Ascending aorta (tissue), 2 donors: Measurements from ENCODE around the gene AGMO. TPM values are rescaled to one million over a fixed set of nuclear protein-coding genes. Genes with fewer than 3 reads are reported as not detected.

Experiments used
- DNase-seq, 2 donors: peaks; one replicate each; pipeline ENCODE4 v3.0.0-alpha.2; 2019; ENCODE audit warnings: low spot score in 2 of 2
- H3K27ac ChIP-seq, 2 donors: fragments of 200-600 bp; sonication (generic); one replicate each; pipeline ENCODE4 v1.5.1; 2016 to 2017; ENCODE audit warnings: mild to moderate bottlenecking in 1 of 2
- H3K27me3 ChIP-seq: fragments of 200-600 bp; sonication (generic); one replicate; pipeline ENCODE4 v1.5.1; 2017
- H3K36me3 ChIP-seq, 2 donors: fragments of 200-600 bp; sonication (generic); one replicate each; pipeline ENCODE4 v1.5.1; 2016
- H3K4me1 ChIP-seq, 2 donors: fragments of 200-600 bp; sonication (generic); one replicate each; pipeline ENCODE4 v1.5.1; 2016 to 2017; ENCODE audit warnings: mild to moderate bottlenecking in 1 of 2
- H3K4me3 ChIP-seq, 2 donors: fragments of 200-600 bp; sonication (generic); one replicate each; pipeline ENCODE4 v1.5.1; 2016 to 2017; ENCODE audit warnings: mild to moderate bottlenecking in 1 of 2
- H3K9me3 ChIP-seq, 2 donors: fragments of 200-600 bp; sonication (generic); one replicate each; pipeline ENCODE4 v1.5.1; 2016
- CTCF ChIP-seq, 3 experiments: fragments of 200-600 bp in 2 of 3; fragments of 450-650 bp in 1 of 3; sonication (generic) in 2 of 3; IDR thresholded peaks; one replicate each; pipeline ENCODE4 v1.5.1; 2016 to 2019; ENCODE audit warnings: antibody characterized with exemption in 3 of 3, mild to moderate bottlenecking in 1 of 3, moderate library complexity in 1 of 3
- intact Hi-C: fragments of 100-400 bp; cut with DNase I; formaldehyde crosslinking; loops from one replicate; pipeline ENCODE4 v1.15.1; 2023
- total RNA-seq: library from RNA; depleted of rRNA; stranded (reverse); fragments of >200 nt; gene quantifications from one replicate; pipeline ENCODE4 v1.1.0, GENCODE V29; 2016

The AGMO gene
- total RNA-seq, 1 donor from 2014 or later, result not detected

GRCh38 chr7:15352421-15353206, 209.2 kb downstream of the AGMO start:
- no peaks in the 10 kb centered on the region for H3K9me3 ChIP-seq
- DNase-seq, result no peak
- TF ChIP-seq CTCF (IDR thresholded peaks at IDR 0.05), result no peak
- no peak overlapping the region for H3K27ac ChIP-seq
- intact Hi-C loops, result no loop called here
- no peak overlapping the region for H3K4me3 ChIP-seq
- no peaks in the 10 kb centered on the region for H3K36me3 ChIP-seq
- no peaks in the 10 kb centered on the region for H3K27me3 ChIP-seq
- H3K4me1 ChIP-seq, result no peaks in the 10 kb centered on the region

GRCh38 chr7:15345216-15345615, 216.6 kb downstream of the AGMO start:
- no peak overlapping the region for H3K4me3 ChIP-seq
- no peak overlapping the region for H3K27ac ChIP-seq
- no peaks in the 10 kb centered on the region for H3K27me3 ChIP-seq
- no peaks in the 10 kb centered on the region for H3K4me1 ChIP-seq
- H3K36me3 ChIP-seq, result no peaks in the 10 kb centered on the region
- DNase-seq, result no peak
- TF ChIP-seq CTCF (IDR thresholded peaks at IDR 0.05), result no peak
- H3K9me3 ChIP-seq, result no peaks in the 10 kb centered on the region
- intact Hi-C loops, result no loop called here

GRCh38 chr7:15341817-15342216, 220.0 kb downstream of the AGMO start:
- no peaks in the 10 kb centered on the region for H3K27me3 ChIP-seq

GRCh38 chr7:15336146-15336545, 225.7 kb downstream of the AGMO start:
- Histone ChIP-seq H3K27ac (no peak overlapping the region), H3K9me3 (peaks cover 0 to 6% of the 10 kb centered on the region in 2 donors), H3K27me3 (no peaks in the 10 kb centered on the region), H3K36me3 (no peaks in the 10 kb centered on the region), H3K4me1 (no peaks in the 10 kb centered on the region), H3K4me3 (no peak overlapping the region)
- DNase-seq, result no peak
- TF ChIP-seq CTCF (IDR thresholded peaks at IDR 0.05), result no peak
- intact Hi-C loops, result no loop called here

More at GRCh38 chr7:15341817-15342216, 220.0 kb downstream of the AGMO start:
- intact Hi-C loops, result no loop called here
- Histone ChIP-seq H3K9me3 (peaks cover 0 to 6% of the 10 kb centered on the region in 2 donors), H3K27ac (no peak overlapping the region), H3K36me3 (no peaks in the 10 kb centered on the region), H3K4me1 (no peaks in the 10 kb centered on the region), H3K4me3 (no peak overlapping the region)
- no peak for DNase-seq
- TF ChIP-seq CTCF (IDR thresholded peaks at IDR 0.05), result no peak

- no peak overlapping the region for H3K27ac ChIP-seq
These were observed 226.4 kb downstream of the AGMO start for GRCh38 chr7:15335390-15335789.

More at GRCh38 chr7:15335390-15335789, 226.4 kb downstream of the AGMO start:
- Histone ChIP-seq H3K4me3 (no peak overlapping the region), H3K9me3 (peaks cover 0 to 6% of the 10 kb centered on the region in 2 donors), H3K27me3 (no peaks in the 10 kb centered on the region), H3K36me3 (no peaks in the 10 kb centered on the region), H3K4me1 (no peaks in the 10 kb centered on the region)
- TF ChIP-seq CTCF (IDR thresholded peaks at IDR 0.05), result no peak
- intact Hi-C loops, result no loop called here
- DNase-seq, result no peak
